Measurements from ENCODE around the gene ATRAID. TPM values are rescaled to one million over a fixed set of nuclear protein-coding genes. Genes with fewer than 3 reads are reported as not detected.

ATRAID gene
- total RNA-seq (2022), result 104 and 121 TPM in 2 replicates
- Bru-seq, nascent RNA, result percentile 87 among the genes with signal in this experiment
- percentile 88 among the genes with signal in this experiment for BruChase-seq, experiment 1, labeled RNA remaining after a 6-hour chase
- BruChase-seq, experiment 2, labeled RNA remaining after a 2-hour chase, result percentile 84 among the genes with signal in this experiment
- long read RNA-seq, transcript ATRAID-201 (7 exons, 1,240 nt), result major isoform, 253 of 327 reads
- long read RNA-seq, transcript ATRAID-202 (7 exons, 1,059 nt), result minor isoform, 64 of 327 reads
- long read RNA-seq, partial matches to known transcripts, result 5 of 327 reads
- long read RNA-seq, other reads (novel, unspliced or antisense), result 4 of 327 reads

- no peaks in the 10 kb centered on the region for H3K9me3 Mint-ChIP-seq (ENCODE audit: low read depth, unreplicated experiment)
- peak within 1 kb of the TSS; percentile 85 for H3K27ac Mint-ChIP-seq (ENCODE audit: unreplicated experiment)
- intact Hi-C loops (cut with micrococcal nuclease; ENCODE audit: unreplicated experiment), result no loop called here
- H3K27me3 Mint-ChIP-seq (ENCODE audit: unreplicated experiment), result no peaks in the 10 kb centered on the region
- peak within 1 kb of the TSS; percentile 99 for H3K4me3 Mint-ChIP-seq (ENCODE audit: low read depth, unreplicated experiment)
- peaks cover 22% of the 10 kb centered on the region for H3K4me1 Mint-ChIP-seq (ENCODE audit: low read depth, unreplicated experiment)
- BruUV-seq (replicated peaks), result no TSS peak
- H3K36me3 Mint-ChIP-seq (ENCODE audit: insufficient read depth, unreplicated experiment), result peaks cover 49% of the 10 kb centered on the region
- CTCF ChIA-PET, result no interaction called here
- peak; percentile 93 for DNase-seq
- TF ChIP-seq, protein P1, sequence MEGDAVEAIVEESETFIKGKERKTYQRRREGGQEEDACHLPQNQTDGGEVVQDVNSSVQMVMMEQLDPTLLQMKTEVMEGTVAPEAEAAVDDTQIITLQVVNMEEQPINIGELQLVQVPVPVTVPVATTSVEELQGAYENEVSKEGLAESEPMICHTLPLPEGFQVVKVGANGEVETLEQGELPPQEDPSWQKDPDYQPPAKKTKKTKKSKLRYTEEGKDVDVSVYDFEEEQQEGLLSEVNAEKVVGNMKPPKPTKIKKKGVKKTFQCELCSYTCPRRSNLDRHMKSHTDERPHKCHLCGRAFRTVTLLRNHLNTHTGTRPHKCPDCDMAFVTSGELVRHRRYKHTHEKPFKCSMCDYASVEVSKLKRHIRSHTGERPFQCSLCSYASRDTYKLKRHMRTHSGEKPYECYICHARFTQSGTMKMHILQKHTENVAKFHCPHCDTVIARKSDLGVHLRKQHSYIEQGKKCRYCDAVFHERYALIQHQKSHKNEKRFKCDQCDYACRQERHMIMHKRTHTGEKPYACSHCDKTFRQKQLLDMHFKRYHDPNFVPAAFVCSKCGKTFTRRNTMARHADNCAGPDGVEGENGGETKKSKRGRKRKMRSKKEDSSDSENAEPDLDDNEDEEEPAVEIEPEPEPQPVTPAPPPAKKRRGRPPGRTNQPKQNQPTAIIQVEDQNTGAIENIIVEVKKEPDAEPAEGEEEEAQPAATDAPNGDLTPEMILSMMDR (IDR thresholded peaks at IDR 0.05; ENCODE audit: unreplicated experiment), result no peak
Measured at GRCh38 chr2:27211943-27212625, at the start of gene ATRAID, which contains the start of gene SLC5A6. Gene ATRAID (plus strand): TSS chr2:27212041. CDS start chr2:27212369, 328 bp downstream. Gene SLC5A6 (minus strand): TSS chr2:27212268. CDS start chr2:27207650, 4,618 bp downstream.

DNA sequence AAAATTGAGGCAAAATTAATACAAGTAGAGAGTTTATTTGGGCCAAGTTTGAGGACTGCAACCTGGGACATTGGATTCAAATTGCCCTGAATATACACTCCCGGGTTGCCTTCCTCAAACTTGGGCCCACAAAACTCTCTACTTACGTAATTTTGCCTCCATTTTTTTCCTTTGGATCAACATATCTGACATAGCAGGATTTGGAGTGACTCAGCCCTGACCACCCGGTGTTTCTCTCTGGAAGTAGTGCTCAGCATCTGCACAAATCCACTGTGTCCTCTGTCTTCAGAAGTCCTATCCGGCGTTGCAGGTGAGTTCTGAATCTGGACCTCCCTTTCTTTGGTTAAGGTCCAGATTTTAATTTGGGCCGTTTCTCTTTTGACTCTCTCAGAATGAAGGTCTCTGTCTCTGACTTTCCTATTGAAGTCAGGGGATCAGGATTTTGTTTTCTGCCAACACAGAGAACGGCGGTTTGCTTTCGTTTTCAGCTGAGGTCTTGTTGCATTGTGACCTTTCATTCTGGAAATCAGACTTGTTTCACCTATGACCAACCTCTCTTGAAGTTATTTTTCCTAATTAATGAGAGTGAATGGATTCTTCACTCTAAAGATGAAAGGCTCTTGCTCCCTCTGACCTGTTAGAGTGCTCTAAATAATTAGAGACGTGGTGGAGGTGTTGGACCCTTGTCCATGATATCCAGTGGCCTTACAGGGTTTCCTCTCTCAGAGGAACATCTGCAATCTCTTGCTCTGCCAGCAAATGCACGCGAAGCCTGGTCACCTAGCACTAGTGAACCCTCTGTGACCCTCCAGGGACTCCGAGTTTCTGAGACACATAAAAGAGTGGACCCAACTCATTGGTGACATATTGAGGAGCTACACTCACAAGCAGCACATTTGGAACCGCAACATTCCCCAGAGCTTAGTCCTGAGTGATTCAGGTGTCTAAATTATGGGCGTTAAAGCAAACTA, 49.4 kb upstream of the ATRAID start:
- no TSS peak for BruUV-seq (replicated peaks)
- H3K27me3 Mint-ChIP-seq (ENCODE audit: unreplicated experiment), result peaks cover 15% of the 10 kb centered on the region
- H3K9me3 Mint-ChIP-seq (ENCODE audit: low read depth, unreplicated experiment), result no peaks in the 10 kb centered on the region
- H3K4me3 Mint-ChIP-seq (ENCODE audit: low read depth, unreplicated experiment), result peak overlapping the region; percentile 68
- intact Hi-C loops (cut with micrococcal nuclease; ENCODE audit: unreplicated experiment), result no loop called here
- DNase-seq, result peak; percentile 39
- H3K4me1 Mint-ChIP-seq (ENCODE audit: low read depth, unreplicated experiment), result peaks cover 11% of the 10 kb centered on the region
- TF ChIP-seq, protein P1 (IDR thresholded peaks at IDR 0.05; ENCODE audit: unreplicated experiment), result no peak
- peak overlapping the region; percentile 61 for H3K27ac Mint-ChIP-seq (ENCODE audit: unreplicated experiment)
- H3K36me3 Mint-ChIP-seq (ENCODE audit: insufficient read depth, unreplicated experiment), result no peaks in the 10 kb centered on the region
- CTCF ChIA-PET, result no interaction called here

DNA sequence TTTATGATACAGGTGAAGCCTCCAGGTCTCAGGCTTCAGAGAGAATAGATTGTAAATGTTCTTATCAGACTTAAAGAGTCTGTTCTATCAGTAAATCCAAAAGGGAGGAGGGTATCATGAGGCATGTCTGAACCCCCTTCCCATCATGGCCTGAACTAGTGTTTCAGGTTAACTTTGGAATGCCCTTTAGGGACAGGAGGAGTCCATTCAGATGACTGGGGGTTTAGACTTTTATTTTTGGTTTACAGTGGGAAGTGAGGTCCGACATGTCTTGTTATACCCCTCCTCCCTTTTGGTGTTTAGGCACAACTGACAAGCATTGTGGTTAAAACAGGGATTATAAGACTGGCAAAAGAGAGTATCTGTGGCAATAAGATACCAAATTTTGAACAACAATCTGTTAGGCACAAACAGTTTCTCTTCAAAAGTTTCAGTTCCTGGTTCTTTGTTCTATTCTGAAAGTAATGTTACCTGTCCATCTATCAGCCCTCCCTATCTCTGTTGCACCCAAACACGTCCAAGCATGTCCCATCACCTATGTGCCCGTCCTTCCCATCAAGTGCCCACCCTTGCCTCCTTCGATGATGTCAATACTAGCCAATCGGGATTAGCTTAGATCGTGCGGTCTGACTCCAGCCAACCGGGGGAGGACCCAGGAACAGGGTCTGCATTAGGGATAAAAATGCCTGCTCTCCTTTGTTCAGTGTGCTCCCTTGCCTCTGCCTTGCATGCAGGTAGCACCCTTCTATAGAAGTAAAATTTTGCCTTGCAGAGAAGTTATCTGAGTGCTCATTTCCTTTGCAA, 46.7 kb upstream of the ATRAID start:
- no peaks in the 10 kb centered on the region for H3K36me3 Mint-ChIP-seq (ENCODE audit: insufficient read depth, unreplicated experiment)
- peaks cover 3% of the 10 kb centered on the region for H3K27me3 Mint-ChIP-seq (ENCODE audit: unreplicated experiment)
- H3K9me3 Mint-ChIP-seq (ENCODE audit: low read depth, unreplicated experiment), result no peaks in the 10 kb centered on the region
- H3K27ac Mint-ChIP-seq (ENCODE audit: unreplicated experiment), result no peak overlapping the region
- TF ChIP-seq, protein P1 (IDR thresholded peaks at IDR 0.05; ENCODE audit: unreplicated experiment), result no peak
- BruUV-seq (replicated peaks), result no TSS peak
- H3K4me1 Mint-ChIP-seq (ENCODE audit: low read depth, unreplicated experiment), result peaks cover 11% of the 10 kb centered on the region
- CTCF ChIA-PET, result no interaction called here
- intact Hi-C loops (cut with micrococcal nuclease; ENCODE audit: unreplicated experiment), result no loop called here
- H3K4me3 Mint-ChIP-seq (ENCODE audit: low read depth, unreplicated experiment), result no peak overlapping the region
- DNase-seq, result no peak

All from Calu3 (cell line).